G401.6 (cell line): ENCODE measurements around the gene ACKR3.

Experiments
- FAIRE-seq: peaks from 2 replicates; lab custom pipeline; 2012; peaks lifted over from hg19 to GRCh38; lab: Jason Lieb, UNC

Gene ACKR3

GRCh38 chr2:236612737-236613136, 43.1 kb downstream of the ACKR3 start:
- FAIRE-seq = no peak

DNA sequence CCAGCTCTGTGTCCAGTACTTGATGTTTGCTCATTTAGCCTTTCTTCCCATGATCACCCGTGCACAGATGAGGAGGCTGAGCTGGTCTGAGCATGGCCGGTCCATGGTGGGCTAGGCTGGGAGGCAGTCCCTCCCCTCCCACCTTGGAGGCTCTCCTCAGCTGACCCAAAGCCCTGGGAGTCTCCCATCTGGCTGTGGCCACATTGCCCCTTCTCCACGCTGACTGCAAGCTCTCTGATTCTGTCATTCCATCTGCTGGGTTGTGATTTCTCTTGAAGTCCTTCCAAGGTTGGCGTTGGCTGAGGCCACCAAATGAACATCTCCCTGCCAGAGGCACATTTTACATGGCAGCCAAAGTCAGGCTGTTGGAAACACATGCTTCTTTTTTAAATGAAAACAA, 44.0 kb downstream of the ACKR3 start:
- no peak for FAIRE-seq

DNA sequence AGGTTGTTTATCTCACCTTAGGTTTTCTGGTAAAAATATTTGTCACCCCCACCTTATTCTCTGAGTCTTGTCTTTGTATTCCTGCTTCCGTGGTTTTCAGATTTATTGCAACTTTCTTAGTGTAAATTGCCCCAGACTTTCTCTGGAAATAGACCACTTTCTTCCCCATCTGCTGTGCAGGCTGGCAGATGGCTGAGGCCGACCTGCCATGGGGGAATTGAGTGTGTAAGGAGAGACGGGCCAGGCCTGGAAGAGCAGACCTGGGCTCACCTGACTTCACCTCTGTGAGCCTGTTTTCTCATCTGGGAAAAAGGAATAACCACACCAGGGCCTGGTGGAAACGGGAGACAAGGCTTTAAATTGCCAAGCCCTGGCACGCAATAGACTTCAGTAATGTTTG, 44.9 kb downstream of the ACKR3 start:
- no peak for FAIRE-seq

DNA sequence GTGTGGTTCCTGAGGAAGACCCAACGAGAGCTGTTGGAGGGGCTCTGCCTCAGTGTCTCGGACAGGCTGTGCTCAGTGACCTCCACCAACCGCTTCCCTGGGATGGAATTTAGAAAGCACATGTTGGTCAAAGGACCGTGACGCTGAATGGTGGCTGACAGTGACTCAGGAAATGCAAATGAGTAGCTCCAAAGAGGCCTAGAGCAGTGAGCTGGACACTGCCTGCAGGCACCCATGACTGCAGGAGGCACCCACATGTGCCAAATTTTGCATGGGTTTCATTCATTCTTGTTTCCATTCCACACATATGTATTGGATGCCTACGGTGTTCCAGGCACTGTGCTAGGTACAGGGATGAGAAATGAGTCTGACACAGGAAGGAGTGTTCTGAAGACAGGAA, 46.4 kb downstream of the ACKR3 start:
- FAIRE-seq = no peak

- no peak for FAIRE-seq
Measured at GRCh38 chr2:236616624-236617023, 47.0 kb downstream of the ACKR3 start.

DNA sequence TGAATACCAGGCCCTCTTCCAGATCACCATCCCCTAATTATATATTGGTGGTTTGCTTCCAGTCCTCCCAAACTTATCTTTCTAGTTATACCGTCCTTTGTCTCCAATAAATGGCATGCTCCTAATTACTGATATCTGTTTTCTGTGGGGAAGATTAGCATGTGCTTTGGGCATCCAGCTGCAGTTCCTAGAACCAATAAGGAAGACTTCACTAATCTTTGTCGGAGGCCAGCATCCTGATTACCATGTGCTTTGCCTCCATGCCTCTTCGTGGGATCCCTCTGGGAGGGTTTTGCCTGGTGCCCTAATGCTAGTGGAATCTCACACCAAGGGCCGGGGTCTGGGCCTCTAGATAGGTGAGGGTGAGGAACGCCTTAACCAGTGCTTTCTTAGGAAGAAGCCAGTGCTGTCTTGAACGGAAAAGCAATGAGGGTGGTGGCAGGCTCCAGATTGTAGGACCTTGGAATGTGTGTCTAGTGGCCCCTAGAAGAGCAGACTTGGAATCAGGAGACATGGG, 47.7 kb downstream of the ACKR3 start:
- no peak for FAIRE-seq

DNA sequence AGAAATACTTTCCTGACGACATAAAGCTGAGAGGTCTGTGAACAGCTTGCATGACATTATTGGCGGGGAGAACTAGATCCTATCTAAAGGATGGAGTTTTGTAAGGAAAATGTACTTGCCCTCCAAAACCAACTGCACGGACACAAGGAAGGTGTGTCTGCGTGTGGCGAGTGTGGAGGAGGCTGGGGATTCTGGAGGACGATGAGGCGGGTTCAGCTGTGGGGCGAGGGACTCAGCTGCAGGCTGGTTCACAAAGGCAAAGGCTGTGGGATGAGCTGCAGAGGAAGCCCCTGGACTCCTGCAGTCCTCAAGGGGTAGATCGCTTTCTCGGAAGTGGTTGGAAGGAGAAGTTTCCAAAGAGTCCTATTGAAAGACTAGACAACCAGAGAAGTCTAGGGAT, 48.2 kb downstream of the ACKR3 start:
- no peak for FAIRE-seq

DNA sequence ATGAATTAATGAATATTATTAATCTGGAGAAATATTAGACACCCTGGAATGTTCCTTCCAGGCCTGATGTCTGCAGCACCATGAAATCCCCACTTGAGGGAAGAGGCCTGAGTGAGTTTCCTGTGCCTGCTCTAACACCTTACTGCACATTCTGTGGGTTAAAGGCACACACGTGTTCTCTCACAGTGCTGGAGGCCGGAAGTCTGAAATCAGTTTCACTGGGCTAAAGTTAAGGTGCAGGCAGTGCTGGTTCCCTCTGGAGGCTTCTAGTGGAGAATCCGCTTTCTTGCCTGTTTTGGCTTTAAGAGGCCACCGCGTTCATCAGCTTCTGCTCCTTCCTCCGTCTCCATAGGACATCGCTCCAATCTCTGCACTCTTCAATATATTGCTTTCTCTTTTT, 48.7 kb downstream of the ACKR3 start:
- FAIRE-seq = no peak

- no peak for FAIRE-seq
Measured at GRCh38 chr2:236619910-236620612, 50.4 kb downstream of the ACKR3 start.

GRCh38 chr2:236621786-236622185, 52.2 kb downstream of the ACKR3 start:
- FAIRE-seq = no peak

- no peak for FAIRE-seq
Measured at GRCh38 chr2:236622201-236622600, 52.6 kb downstream of the ACKR3 start.

DNA sequence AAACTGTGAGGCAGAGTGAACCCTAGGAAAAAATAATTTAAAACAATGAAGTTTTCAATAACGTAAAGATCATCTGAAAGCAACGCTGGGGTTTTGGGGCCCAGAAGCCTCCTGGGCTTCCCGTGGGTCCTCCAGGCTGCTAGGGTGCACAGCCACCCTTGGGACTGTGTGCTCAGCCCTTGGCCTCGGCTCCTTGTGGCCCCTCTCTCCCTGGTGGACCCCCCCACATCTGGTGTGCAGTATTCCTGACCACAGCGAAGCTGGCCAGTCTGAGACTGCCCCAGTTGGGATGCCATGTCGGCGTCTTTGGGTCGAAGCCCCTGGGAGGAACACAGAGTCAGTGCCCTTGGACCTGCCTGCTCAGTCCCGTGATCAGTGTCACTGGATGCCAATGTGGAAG, 53.0 kb downstream of the ACKR3 start:
- FAIRE-seq = no peak

DNA sequence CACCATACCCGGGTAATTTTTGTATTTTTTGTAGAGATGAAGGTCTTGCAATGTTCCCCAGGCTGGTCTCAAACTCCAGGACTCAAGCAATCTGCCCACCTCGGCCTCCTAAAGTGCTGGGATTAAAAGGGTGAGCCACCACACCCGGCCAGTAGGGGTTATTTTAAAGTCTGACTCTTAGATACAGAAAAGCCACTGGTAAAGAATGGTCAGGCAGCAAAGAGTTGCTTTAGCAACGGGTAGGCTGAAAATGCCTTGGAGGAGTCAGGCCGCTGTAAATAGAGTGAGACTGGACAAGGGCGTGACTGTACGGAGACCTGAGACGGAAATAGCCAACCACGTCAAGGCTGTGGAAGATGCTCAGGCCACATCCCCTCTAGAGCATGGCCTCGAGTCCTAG, 54.2 kb downstream of the ACKR3 start:
- no peak for FAIRE-seq

GRCh38 chr2:236625156-236625690, 55.6 kb downstream of the ACKR3 start:
- no peak for FAIRE-seq

DNA sequence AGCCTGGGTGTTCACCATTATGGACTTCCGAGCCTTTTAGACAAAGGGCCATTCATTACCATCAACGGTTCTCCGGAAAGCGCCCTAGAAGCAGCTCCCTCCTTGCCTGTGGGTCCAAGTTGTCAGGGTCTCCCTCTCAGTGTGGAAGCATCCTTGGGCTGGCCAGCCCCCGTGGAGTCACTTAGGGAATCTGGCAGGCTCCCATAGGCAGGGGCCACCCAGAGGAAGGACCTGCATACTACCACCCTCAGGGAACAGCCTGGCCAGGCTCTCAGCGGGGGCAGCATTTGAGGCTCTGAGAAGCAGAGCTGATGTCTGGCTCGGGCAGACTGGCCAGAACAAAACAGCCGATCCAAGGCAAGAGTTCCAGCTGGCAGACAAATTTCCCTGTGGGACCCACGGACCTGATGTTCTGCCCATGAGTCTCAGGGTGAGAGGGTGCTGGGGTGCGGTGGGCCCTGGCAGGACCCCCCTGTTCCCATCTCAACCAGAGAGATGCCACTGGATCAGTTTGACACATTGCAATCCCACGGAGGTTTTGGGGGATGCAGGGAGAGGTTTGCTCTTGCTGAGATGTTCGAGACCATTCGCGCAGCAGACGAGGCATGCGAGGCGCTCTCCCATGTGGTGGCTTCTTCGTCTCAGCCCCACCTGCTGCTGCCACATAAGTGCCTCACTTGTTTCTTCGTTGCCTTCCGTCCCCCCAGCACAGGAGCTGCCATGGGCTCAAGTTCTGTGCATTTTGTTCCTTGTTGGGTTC, 56.9 kb downstream of the ACKR3 start:
- FAIRE-seq = no peak

GRCh38 chr2:236627193-236627592, 57.6 kb downstream of the ACKR3 start:
- FAIRE-seq = no peak

DNA sequence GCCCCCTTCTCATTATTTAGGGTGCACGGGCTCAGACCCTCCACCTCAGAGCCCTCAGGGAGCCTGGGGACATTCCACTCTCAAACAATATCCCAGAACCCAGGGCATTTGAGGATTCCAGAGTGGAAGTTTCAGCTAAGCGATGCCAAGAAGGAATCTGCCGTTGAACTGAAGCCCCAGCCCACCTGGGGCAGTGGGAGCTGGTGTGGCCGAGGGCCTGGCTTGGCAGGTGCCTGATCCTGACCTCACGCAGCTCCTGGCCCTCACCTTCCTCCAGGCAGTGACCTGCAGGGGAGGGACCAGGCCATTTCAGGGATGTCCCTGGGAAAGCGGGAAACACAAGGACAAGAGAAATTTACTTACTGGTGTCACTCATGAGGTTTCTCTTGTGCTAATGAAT, 58.2 kb downstream of the ACKR3 start:
- FAIRE-seq = no peak

- no peak for FAIRE-seq
Measured at GRCh38 chr2:236628256-236628901, 58.8 kb downstream of the ACKR3 start.

GRCh38 chr2:236628981-236629605, 59.5 kb downstream of the ACKR3 start:
- FAIRE-seq = no peak

- no peak for FAIRE-seq
Measured at GRCh38 chr2:236629961-236630872, 60.6 kb downstream of the ACKR3 start.

DNA sequence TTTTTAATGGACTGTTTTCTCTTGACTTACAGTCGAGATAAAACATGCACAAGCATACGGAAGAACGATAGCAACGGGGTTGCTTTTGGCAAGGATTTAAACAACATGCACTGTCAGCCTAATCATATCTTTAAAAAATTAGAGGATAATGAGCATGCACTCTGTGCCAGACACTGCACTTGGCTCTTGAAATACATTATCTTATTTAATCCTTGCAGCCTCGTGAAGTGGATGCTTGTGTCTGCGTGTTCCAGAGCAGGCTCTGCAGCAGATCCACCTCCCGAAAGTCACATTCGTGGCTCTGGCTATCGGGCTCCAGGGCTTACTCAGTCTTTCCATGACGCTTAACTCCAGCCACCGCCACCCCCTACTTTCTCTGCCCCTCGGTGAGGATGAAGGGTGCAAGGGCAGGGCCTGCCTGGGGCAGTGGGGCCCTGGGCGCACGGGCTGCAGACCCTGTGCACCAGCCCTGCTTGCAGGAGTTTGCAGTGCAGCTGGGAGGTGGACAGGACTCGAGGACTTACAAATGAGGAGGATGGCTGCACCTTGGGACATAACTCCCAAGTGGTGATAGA, 61.7 kb downstream of the ACKR3 start:
- no peak for FAIRE-seq
